ENCODE data around the gene VWC2L. TPM values are rescaled to one million over a fixed set of nuclear protein-coding genes. Genes with fewer than 3 reads are reported as not detected.

VWC2L gene
- total RNA-seq, 1 experiment from 2014 or later, result not detected

DNA sequence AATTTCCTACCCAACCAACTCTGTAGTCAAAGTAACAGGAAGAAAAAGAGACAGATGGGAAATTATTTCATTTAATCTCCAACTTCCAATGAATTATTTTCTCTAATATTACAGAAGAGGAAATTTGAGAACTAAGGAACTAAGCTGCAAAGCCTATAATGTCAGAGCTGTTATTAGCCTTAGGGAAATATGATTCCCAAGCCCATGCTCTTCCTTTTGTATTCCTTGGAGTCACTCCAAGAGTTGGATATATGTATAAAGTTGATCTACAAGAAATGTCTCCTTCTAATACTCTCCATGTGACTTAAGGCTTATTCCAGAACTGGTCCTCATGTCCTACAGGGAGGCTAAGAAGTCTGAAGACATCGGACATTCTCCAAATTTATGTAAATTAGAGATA lies 31.6 kb upstream of the VWC2L start (continued):
- no peak for TF ChIP-seq FOXK1 (CRISPR knock-in tag; IDR thresholded peaks at IDR 0.05)
- no peak for TF ChIP-seq SP1 (CRISPR knock-in tag; conservative IDR thresholded peaks at IDR 0.05)
- TF ChIP-seq SMAD4 (CRISPR knock-in tag; IDR thresholded peaks at IDR 0.05), result no peak
- TF ChIP-seq, protein P1, sequence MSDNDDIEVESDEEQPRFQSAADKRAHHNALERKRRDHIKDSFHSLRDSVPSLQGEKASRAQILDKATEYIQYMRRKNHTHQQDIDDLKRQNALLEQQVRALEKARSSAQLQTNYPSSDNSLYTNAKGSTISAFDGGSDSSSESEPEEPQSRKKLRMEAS (CRISPR knock-in tag; IDR thresholded peaks at IDR 0.05), result no peak
- no peak for TF ChIP-seq ZNF232 (CRISPR knock-in tag; IDR thresholded peaks at IDR 0.05)

DNA sequence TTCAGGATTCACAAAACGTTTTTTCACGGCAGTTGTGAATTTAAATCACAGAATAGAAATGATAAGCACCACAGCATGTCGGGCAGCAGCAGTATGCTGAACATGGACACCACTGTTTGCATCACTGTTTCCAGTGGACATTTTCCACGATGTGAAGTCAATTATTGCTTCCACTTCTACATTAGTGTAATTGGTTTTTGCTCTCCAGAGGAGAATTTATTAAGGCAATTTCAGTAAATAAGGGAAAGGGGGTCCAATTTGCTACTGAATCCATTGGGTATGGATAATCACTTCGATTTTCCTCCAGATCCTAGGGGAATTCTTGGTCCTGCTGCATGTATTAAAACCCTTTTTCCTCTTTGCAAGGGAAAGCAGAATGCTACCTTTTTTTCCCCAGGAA lies 30.2 kb upstream of the VWC2L start:
- TF ChIP-seq NFYB (CRISPR knock-in tag; conservative IDR thresholded peaks at IDR 0.05; ENCODE audit: low read depth), result no peak
- TF ChIP-seq MYBL2 (CRISPR knock-in tag; IDR thresholded peaks at IDR 0.05), result no peak
- TF ChIP-seq, protein P2, sequence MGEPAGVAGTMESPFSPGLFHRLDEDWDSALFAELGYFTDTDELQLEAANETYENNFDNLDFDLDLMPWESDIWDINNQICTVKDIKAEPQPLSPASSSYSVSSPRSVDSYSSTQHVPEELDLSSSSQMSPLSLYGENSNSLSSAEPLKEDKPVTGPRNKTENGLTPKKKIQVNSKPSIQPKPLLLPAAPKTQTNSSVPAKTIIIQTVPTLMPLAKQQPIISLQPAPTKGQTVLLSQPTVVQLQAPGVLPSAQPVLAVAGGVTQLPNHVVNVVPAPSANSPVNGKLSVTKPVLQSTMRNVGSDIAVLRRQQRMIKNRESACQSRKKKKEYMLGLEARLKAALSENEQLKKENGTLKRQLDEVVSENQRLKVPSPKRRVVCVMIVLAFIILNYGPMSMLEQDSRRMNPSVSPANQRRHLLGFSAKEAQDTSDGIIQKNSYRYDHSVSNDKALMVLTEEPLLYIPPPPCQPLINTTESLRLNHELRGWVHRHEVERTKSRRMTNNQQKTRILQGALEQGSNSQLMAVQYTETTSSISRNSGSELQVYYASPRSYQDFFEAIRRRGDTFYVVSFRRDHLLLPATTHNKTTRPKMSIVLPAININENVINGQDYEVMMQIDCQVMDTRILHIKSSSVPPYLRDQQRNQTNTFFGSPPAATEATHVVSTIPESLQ (CRISPR knock-in tag; IDR thresholded peaks at IDR 0.05), result no peak
- TF ChIP-seq, protein P3, sequence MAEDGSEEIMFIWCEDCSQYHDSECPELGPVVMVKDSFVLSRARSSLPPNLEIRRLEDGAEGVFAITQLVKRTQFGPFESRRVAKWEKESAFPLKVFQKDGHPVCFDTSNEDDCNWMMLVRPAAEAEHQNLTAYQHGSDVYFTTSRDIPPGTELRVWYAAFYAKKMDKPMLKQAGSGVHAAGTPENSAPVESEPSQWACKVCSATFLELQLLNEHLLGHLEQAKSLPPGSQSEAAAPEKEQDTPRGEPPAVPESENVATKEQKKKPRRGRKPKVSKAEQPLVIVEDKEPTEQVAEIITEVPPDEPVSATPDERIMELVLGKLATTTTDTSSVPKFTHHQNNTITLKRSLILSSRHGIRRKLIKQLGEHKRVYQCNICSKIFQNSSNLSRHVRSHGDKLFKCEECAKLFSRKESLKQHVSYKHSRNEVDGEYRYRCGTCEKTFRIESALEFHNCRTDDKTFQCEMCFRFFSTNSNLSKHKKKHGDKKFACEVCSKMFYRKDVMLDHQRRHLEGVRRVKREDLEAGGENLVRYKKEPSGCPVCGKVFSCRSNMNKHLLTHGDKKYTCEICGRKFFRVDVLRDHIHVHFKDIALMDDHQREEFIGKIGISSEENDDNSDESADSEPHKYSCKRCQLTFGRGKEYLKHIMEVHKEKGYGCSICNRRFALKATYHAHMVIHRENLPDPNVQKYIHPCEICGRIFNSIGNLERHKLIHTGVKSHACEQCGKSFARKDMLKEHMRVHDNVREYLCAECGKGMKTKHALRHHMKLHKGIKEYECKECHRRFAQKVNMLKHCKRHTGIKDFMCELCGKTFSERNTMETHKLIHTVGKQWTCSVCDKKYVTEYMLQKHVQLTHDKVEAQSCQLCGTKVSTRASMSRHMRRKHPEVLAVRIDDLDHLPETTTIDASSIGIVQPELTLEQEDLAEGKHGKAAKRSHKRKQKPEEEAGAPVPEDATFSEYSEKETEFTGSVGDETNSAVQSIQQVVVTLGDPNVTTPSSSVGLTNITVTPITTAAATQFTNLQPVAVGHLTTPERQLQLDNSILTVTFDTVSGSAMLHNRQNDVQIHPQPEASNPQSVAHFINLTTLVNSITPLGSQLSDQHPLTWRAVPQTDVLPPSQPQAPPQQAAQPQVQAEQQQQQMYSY (CRISPR knock-in tag; IDR thresholded peaks at IDR 0.05), result no peak
- no peak for TF ChIP-seq CREM (CRISPR knock-in tag; IDR thresholded peaks at IDR 0.05)
- TF ChIP-seq, protein P4, sequence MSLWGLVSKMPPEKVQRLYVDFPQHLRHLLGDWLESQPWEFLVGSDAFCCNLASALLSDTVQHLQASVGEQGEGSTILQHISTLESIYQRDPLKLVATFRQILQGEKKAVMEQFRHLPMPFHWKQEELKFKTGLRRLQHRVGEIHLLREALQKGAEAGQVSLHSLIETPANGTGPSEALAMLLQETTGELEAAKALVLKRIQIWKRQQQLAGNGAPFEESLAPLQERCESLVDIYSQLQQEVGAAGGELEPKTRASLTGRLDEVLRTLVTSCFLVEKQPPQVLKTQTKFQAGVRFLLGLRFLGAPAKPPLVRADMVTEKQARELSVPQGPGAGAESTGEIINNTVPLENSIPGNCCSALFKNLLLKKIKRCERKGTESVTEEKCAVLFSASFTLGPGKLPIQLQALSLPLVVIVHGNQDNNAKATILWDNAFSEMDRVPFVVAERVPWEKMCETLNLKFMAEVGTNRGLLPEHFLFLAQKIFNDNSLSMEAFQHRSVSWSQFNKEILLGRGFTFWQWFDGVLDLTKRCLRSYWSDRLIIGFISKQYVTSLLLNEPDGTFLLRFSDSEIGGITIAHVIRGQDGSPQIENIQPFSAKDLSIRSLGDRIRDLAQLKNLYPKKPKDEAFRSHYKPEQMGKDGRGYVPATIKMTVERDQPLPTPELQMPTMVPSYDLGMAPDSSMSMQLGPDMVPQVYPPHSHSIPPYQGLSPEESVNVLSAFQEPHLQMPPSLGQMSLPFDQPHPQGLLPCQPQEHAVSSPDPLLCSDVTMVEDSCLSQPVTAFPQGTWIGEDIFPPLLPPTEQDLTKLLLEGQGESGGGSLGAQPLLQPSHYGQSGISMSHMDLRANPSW (CRISPR knock-in tag; conservative IDR thresholded peaks at IDR 0.05; ENCODE audit: low read depth), result no peak
- no peak for TF ChIP-seq ATF1 (CRISPR knock-in tag; IDR thresholded peaks at IDR 0.05)
- TF ChIP-seq, protein P5, sequence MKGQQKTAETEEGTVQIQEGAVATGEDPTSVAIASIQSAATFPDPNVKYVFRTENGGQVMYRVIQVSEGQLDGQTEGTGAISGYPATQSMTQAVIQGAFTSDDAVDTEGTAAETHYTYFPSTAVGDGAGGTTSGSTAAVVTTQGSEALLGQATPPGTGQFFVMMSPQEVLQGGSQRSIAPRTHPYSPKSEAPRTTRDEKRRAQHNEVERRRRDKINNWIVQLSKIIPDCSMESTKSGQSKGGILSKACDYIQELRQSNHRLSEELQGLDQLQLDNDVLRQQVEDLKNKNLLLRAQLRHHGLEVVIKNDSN (CRISPR knock-in tag; IDR thresholded peaks at IDR 0.05), result no peak
- no peak for TF ChIP-seq NR1H2 (CRISPR knock-in tag; IDR thresholded peaks at IDR 0.05)
- TF ChIP-seq, protein P6, sequence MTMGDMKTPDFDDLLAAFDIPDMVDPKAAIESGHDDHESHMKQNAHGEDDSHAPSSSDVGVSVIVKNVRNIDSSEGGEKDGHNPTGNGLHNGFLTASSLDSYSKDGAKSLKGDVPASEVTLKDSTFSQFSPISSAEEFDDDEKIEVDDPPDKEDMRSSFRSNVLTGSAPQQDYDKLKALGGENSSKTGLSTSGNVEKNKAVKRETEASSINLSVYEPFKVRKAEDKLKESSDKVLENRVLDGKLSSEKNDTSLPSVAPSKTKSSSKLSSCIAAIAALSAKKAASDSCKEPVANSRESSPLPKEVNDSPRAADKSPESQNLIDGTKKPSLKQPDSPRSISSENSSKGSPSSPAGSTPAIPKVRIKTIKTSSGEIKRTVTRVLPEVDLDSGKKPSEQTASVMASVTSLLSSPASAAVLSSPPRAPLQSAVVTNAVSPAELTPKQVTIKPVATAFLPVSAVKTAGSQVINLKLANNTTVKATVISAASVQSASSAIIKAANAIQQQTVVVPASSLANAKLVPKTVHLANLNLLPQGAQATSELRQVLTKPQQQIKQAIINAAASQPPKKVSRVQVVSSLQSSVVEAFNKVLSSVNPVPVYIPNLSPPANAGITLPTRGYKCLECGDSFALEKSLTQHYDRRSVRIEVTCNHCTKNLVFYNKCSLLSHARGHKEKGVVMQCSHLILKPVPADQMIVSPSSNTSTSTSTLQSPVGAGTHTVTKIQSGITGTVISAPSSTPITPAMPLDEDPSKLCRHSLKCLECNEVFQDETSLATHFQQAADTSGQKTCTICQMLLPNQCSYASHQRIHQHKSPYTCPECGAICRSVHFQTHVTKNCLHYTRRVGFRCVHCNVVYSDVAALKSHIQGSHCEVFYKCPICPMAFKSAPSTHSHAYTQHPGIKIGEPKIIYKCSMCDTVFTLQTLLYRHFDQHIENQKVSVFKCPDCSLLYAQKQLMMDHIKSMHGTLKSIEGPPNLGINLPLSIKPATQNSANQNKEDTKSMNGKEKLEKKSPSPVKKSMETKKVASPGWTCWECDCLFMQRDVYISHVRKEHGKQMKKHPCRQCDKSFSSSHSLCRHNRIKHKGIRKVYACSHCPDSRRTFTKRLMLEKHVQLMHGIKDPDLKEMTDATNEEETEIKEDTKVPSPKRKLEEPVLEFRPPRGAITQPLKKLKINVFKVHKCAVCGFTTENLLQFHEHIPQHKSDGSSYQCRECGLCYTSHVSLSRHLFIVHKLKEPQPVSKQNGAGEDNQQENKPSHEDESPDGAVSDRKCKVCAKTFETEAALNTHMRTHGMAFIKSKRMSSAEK (CRISPR knock-in tag; IDR thresholded peaks at IDR 0.05; ENCODE audit: borderline replicate concordance), result no peak
- no peak for TF ChIP-seq KAT7 (CRISPR knock-in tag; IDR thresholded peaks at IDR 0.05; ENCODE audit: borderline replicate concordance)
- no peak for TF ChIP-seq CREB1 (CRISPR knock-in tag; IDR thresholded peaks at IDR 0.05)
- no peak for TF ChIP-seq GTF2I (CRISPR knock-in tag; conservative IDR thresholded peaks at IDR 0.05)
- DNase-seq (ENCODE audit: low spot score), result no peak
- H3K4me1 Mint-ChIP-seq, result no peaks in the 10 kb centered on the region
- POLR2A ChIA-PET, result no interaction called here
- H3K9me3 Mint-ChIP-seq, result no peaks in the 10 kb centered on the region
- no peak overlapping the region for H3K4me3 Mint-ChIP-seq
- ATAC-seq, result no peak
- CTCF ChIA-PET, result no interaction called here
- no peaks in the 10 kb centered on the region for H3K27me3 Mint-ChIP-seq (ENCODE audit: low read depth)
- H3K27ac Mint-ChIP-seq, result no peak overlapping the region
- H3K36me3 Mint-ChIP-seq, result no peaks in the 10 kb centered on the region
